HCT116 (cell line): ENCODE results near the gene SYNPR. TPM values are rescaled to one million over a fixed set of nuclear protein-coding genes. Genes with fewer than 3 reads are reported as not detected.
"Not testable (repeated sequence)": the region's sequence is repeated elsewhere in the genome, so short reads cannot be mapped to it uniquely, and the experiment has no call there.

Source experiments
- ATAC-seq: fragments of 200-7000 bp; cut with Tn5 transposase; 2 replicates; pipeline ENCODE4 v1.9.1; 2020; ENCODE audit warnings: mild to moderate bottlenecking, moderate library complexity
- BruUV-seq: library from RNA; stranded (reverse); fragments of 400-500 nt; replicated peaks from 2 replicates; lab custom pipeline; 2021; lab: Mats Ljungman, UMichigan
- CTCF ChIA-PET: fragments of 300-600 bp; sonication (Branson Sonifier 250); formaldehyde crosslinking; loops from one replicate; lab custom pipeline; 2021; ENCODE audit warnings: antibody characterized with exemption; lab: Charles Lee
- POLR2A ChIA-PET: fragments of 300-600, 350-600 bp; sonication (Branson Sonifier 250); formaldehyde crosslinking; loops from one replicate; lab custom pipeline; 2021; ENCODE audit warnings: antibody characterized with exemption; lab: Charles Lee
- RAD21 ChIA-PET, 2 experiments: fragments of 300-600 bp; sonication (Branson Sonifier 250); formaldehyde crosslinking; loops; one replicate each; lab custom pipeline; 2023; ENCODE audit warnings: low total read pairs in 2 of 2; ENCODE audit not compliant: uncharacterized antibody in 2 of 2, unreplicated experiment in 2 of 2, low non-redundant PET in 1 of 2; lab: Charles Lee
- DNase-seq: peaks from one replicate; pipeline ENCODE4 v3.0.0-alpha.2; 2010; ENCODE audit warnings: low read depth, low spot score
- H2AFZ ChIP-seq: fragments of 200-600 bp; shearing (Covaris generic), sonication (generic); 2 replicates; pipeline ENCODE4 v1.6.1; 2017; ENCODE audit warnings: low read depth, mixed run types, mixed read lengths, antibody characterized with exemption, low read length; ENCODE audit not compliant: poor library complexity, severe bottlenecking
- H3K27ac ChIP-seq: 2 replicates; pipeline ENCODE4 v1.5.1; 2012; ENCODE audit warnings: low read depth, low read length
- H3K27me3 ChIP-seq: fragments of 200-600 bp; sonication (generic); 2 replicates; pipeline ENCODE4 v1.6.1; 2016; ENCODE audit warnings: mixed run types, low read length, mixed read lengths; ENCODE audit not compliant: insufficient read depth
- H3K36me3 ChIP-seq, 2 experiments: fragments of 200-500 bp in 1 of 2; fragments of 200-600 bp in 1 of 2; sonication (Bioruptor generic) in 1 of 2; sonication (generic) in 1 of 2; 2 replicates each; pipeline versions ENCODE4 v1.5.1 to v1.6.1; 2014 to 2016; ENCODE audit warnings: low read length in 2 of 2, inconsistent platforms in 1 of 2, mixed read lengths in 1 of 2, mixed run types in 1 of 2; ENCODE audit not compliant: insufficient read depth in 2 of 2, control insufficient read depth in 1 of 2
- H3K4me1 ChIP-seq, 2 experiments: fragments of 200-600 bp in 1 of 2; sonication (generic) in 1 of 2; 2 replicates each; pipeline versions ENCODE4 v1.5.1 to v1.6.1; 2012 to 2017; ENCODE audit warnings: low read length in 2 of 2, inconsistent platforms in 1 of 2, mild to moderate bottlenecking in 1 of 2, mixed read lengths in 1 of 2, mixed run types in 1 of 2, moderate library complexity in 1 of 2; ENCODE audit not compliant: insufficient read depth in 2 of 2, control insufficient read depth in 1 of 2
- H3K4me2 ChIP-seq: fragments of 200-600 bp; sonication (generic); 2 replicates; pipeline ENCODE4 v1.6.1; 2017; ENCODE audit warnings: mixed run types, low read length, mixed read lengths
- H3K4me3 ChIP-seq, 2 experiments: fragments of 200-600 bp in 1 of 2; sonication (generic) in 1 of 2; replicated peaks in 1 of 2; 2 replicates each; pipeline ENCODE4 v1.5.1; 2011 to 2016; ENCODE audit warnings: low read length in 2 of 2, control low read depth in 1 of 2, low read depth in 1 of 2, mild to moderate bottlenecking in 1 of 2, mixed read lengths in 1 of 2, mixed run types in 1 of 2
- H3K79me2 ChIP-seq: fragments of 200-600 bp; sonication (generic); 2 replicates; pipeline ENCODE4 v1.6.1; 2017; ENCODE audit warnings: mild to moderate bottlenecking, mixed run types, low read length, moderate library complexity, mixed read lengths; ENCODE audit not compliant: insufficient read depth
- H3K9ac ChIP-seq: fragments of 200-600 bp; sonication (generic); 2 replicates; pipeline ENCODE4 v1.6.1; 2016; ENCODE audit warnings: low read length, mixed read lengths
- H3K9me2 ChIP-seq: fragments of 200-600 bp; sonication (generic), shearing (Covaris generic); 2 replicates; pipeline ENCODE4 v1.6.1; 2017; ENCODE audit warnings: mixed run types, mild to moderate bottlenecking, moderate library complexity; ENCODE audit not compliant: insufficient read depth
- H3K9me3 ChIP-seq, 2 experiments: fragments of 200-500 bp in 1 of 2; fragments of 200-600 bp in 1 of 2; sonication (Bioruptor generic) in 1 of 2; sonication (generic) in 1 of 2; 2 replicates each; pipeline ENCODE4 v1.6.1; 2014 to 2017; ENCODE audit warnings: low read length in 2 of 2, mixed read lengths in 2 of 2, inconsistent platforms in 1 of 2, low read depth in 1 of 2, mild to moderate bottlenecking in 1 of 2, mixed run types in 1 of 2, moderate library complexity in 1 of 2; ENCODE audit not compliant: control insufficient read depth in 1 of 2, insufficient read depth in 1 of 2
- H4K20me1 ChIP-seq: fragments of 200-600 bp; sonication (generic), shearing (Covaris generic); 2 replicates; pipeline ENCODE4 v1.6.1; 2017; ENCODE audit warnings: mixed run types, mild to moderate bottlenecking, moderate library complexity; ENCODE audit not compliant: insufficient read depth
- CEBPB ChIP-seq: IDR thresholded peaks from 2 replicates; pipeline ENCODE4 v1.6.1; 2012; ENCODE audit warnings: low read depth
- EZH2 ChIP-seq: fragments of 200-600 bp; sonication (generic); IDR thresholded peaks from 2 replicates; pipeline ENCODE4 v1.6.1; 2017; ENCODE audit warnings: antibody characterized with exemption, mixed run types
- FOSL1 ChIP-seq: IDR thresholded peaks from 2 replicates; pipeline ENCODE4 v1.6.1; 2012; ENCODE audit warnings: low read depth
- POLR2A ChIP-seq: IDR thresholded peaks from 2 replicates; pipeline ENCODE4 v1.7.0; 2011; ENCODE audit warnings: borderline replicate concordance; ENCODE audit not compliant: insufficient read depth, insufficient read length; ENCODE audit errors: extremely low read depth
- POLR2AphosphoS5 ChIP-seq: IDR thresholded peaks from 2 replicates; pipeline ENCODE4 v1.6.1; 2011; ENCODE audit warnings: mild to moderate bottlenecking, low read depth, low read length, moderate library complexity
- SIN3A ChIP-seq: IDR thresholded peaks from 2 replicates; pipeline ENCODE4 v1.6.1; 2012; ENCODE audit warnings: low read depth
- SP1 ChIP-seq: IDR thresholded peaks from 2 replicates; pipeline ENCODE4 v1.6.1; 2012; ENCODE audit warnings: low read depth
- YY1 ChIP-seq: IDR thresholded peaks from 2 replicates; pipeline ENCODE4 v1.6.1; 2011; ENCODE audit warnings: low read length, low read depth, moderate library complexity, mild to moderate bottlenecking; ENCODE audit not compliant: insufficient replicate concordance; ENCODE audit errors: extremely low read depth
- ZFX ChIP-seq: fragments of 450-650 bp; IDR thresholded peaks from 2 replicates; pipeline ENCODE4 v1.6.1; 2017
- intact Hi-C: fragments of 100-400 bp; cut with micrococcal nuclease; formaldehyde crosslinking; loops from 2 replicates; pipeline ENCODE4 v1.10.0; 2022
- total RNA-seq: library from RNA; stranded (reverse); gene quantifications from one replicate; pipeline ENCODE4 v1.2.1, GENCODE V29; 2021; ENCODE audit not compliant: unreplicated experiment
- TF ChIP-seq, protein P1 (sequence below), 3 experiments: fragments of 200-600 bp in 1 of 3; sonication (generic) in 1 of 3; IDR thresholded peaks in 2 of 3; conservative IDR thresholded peaks in 1 of 3; 2 replicates each; pipeline ENCODE4 v1.5.1; 2012 to 2017; ENCODE audit warnings: low read depth in 2 of 3, low read length in 2 of 3, antibody characterized with exemption in 1 of 3, borderline replicate concordance in 1 of 3, control low read depth in 1 of 3, mild to moderate bottlenecking in 1 of 3, mixed read lengths in 1 of 3, mixed run types in 1 of 3, moderate library complexity in 1 of 3; ENCODE audit not compliant: insufficient read depth in 1 of 3
- TF ChIP-seq, protein P2 (sequence below): IDR thresholded peaks from 2 replicates; pipeline ENCODE4 v1.6.1; 2012; ENCODE audit warnings: low read depth

The SYNPR gene
- total RNA-seq, 1 experiment from 2014 or later: not detected

DNA sequence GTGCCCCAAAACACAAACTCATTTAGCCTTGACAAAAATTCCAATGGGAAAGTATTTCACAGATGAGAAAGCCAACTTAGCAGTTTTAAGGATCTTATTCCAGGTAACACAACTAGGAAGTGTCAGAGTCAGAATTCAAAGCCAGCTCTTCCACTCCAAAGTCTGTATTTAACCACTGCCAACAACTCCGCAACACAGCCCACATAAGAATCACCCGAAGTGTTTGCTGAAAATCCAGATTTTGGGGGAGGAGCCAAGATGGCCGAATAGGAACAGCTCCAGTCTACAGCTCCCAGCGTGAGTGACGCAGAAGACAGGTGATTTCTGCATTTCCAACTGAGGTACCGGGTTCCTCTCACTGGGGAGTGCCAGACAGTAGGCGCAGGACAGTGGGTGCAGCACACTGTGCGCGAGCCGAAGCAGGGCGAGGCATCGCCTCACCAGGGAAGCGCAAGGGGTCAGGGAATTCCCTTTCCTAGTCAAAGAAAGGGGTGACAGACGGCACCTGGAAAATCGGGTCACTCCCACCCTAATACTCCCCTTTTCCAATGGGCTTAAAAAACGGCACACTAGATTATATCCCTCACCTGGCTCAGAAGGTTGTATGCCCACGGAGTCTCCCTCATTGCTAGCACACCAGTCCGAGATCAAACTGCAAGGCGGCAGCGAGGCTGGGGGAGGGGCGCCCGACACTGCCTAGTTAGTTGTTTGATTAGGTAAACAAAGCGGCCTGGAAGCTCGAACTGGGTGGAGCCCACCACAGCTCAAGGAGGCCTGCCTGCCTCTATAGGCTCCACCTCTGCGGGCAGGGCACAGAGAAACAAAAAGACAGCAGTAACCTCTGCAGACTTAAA is 367.0 kb downstream of the SYNPR start:
- H3K27ac ChIP-seq, DNase-seq, CTCF ChIA-PET, ATAC-seq, BruUV-seq, H3K4me3 ChIP-seq, intact Hi-C loops, POLR2A ChIA-PET, H3K9me3 ChIP-seq, H3K4me2 ChIP-seq, H2AFZ ChIP-seq, H3K4me1 ChIP-seq, H4K20me1 ChIP-seq, H3K79me2 ChIP-seq, H3K36me3 ChIP-seq, H3K9ac ChIP-seq, RAD21 ChIA-PET, H3K9me2 ChIP-seq: not testable (repeated sequence)
- H3K27me3 ChIP-seq: peaks cover 11% of the 10 kb centered on the region

DNA sequence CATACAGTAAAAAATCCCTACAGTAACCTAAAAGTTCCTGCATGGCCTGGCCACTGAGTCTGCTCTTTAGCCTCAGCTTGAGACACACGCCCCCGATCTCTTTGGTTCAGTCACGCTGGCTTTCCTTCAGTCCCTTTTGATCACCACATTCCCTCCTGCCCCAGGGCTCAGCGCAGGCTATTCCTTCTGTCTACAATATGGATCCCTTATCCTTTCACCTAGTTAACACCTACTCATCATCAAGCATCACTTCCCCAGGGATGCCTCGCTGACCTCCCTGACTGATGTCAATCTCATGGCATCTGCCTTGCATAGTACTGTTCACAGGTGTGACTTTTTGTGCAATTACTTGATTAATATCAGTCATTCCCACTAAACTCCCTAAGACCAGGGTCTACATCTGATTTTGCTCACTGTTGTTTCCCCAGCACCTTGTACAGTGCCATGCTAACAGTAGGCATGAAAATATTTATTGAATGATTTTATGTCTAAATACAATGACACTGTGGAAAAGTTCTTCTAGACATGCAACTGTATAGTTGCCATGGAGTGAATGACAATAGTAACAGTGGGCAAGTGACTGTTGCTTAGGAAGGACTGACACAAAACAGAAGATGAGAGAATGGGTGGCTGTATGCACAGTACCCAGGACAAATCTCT is 374.1 kb downstream of the SYNPR start, which contains the start of gene SNTN:
TSS of gene SNTN (plus strand) at position 610 of the 660 bp plus-strand sequence. CDS start at position 623, 13 bp downstream.
- Histone ChIP-seq H3K27me3 (no peaks in the 10 kb centered on the region; the same call in 1 of the 2 replicates), H3K36me3 (no peaks in the 10 kb centered on the region), H3K4me2 (no peak within 1 kb of the TSS), H3K4me3 (no peak within 1 kb of the TSS), H3K9ac (no peak within 1 kb of the TSS), H4K20me1 (no peaks in the 10 kb centered on the region), H3K27ac (no peak within 1 kb of the TSS), H3K4me1 (no peaks in the 10 kb centered on the region), H3K79me2 (no peaks in the 10 kb centered on the region), H3K9me2 (no peaks in the 10 kb centered on the region), H2AFZ (no peak within 1 kb of the TSS), H3K9me3 (no peaks in the 10 kb centered on the region)
- ChIA-PET POLR2A (no interaction called here), CTCF (no interaction called here), RAD21 (no interaction called here)
- intact Hi-C loops: no loop called here
- DNase-seq (no peak), ATAC-seq (no peak)
- no TSS peak for BruUV-seq
- no peak for TF ChIP-seq YY1
- no peak for TF ChIP-seq FOSL1
- TF ChIP-seq POLR2A: no peak
- no peak for TF ChIP-seq SP1
- TF ChIP-seq, protein P1, sequence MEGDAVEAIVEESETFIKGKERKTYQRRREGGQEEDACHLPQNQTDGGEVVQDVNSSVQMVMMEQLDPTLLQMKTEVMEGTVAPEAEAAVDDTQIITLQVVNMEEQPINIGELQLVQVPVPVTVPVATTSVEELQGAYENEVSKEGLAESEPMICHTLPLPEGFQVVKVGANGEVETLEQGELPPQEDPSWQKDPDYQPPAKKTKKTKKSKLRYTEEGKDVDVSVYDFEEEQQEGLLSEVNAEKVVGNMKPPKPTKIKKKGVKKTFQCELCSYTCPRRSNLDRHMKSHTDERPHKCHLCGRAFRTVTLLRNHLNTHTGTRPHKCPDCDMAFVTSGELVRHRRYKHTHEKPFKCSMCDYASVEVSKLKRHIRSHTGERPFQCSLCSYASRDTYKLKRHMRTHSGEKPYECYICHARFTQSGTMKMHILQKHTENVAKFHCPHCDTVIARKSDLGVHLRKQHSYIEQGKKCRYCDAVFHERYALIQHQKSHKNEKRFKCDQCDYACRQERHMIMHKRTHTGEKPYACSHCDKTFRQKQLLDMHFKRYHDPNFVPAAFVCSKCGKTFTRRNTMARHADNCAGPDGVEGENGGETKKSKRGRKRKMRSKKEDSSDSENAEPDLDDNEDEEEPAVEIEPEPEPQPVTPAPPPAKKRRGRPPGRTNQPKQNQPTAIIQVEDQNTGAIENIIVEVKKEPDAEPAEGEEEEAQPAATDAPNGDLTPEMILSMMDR (IDR thresholded peaks at IDR 0.05 in 2 of 3, conservative IDR thresholded peaks at IDR 0.05 in 1 of 3; ENCODE audit: borderline replicate concordance in 1 of 3, insufficient read depth in 1 of 3, low read depth in 2 of 3, low read length in 2 of 3): no peak
- TF ChIP-seq ZFX: no peak
- no peak for TF ChIP-seq CEBPB
- no peak for TF ChIP-seq POLR2AphosphoS5
- TF ChIP-seq, protein P2, sequence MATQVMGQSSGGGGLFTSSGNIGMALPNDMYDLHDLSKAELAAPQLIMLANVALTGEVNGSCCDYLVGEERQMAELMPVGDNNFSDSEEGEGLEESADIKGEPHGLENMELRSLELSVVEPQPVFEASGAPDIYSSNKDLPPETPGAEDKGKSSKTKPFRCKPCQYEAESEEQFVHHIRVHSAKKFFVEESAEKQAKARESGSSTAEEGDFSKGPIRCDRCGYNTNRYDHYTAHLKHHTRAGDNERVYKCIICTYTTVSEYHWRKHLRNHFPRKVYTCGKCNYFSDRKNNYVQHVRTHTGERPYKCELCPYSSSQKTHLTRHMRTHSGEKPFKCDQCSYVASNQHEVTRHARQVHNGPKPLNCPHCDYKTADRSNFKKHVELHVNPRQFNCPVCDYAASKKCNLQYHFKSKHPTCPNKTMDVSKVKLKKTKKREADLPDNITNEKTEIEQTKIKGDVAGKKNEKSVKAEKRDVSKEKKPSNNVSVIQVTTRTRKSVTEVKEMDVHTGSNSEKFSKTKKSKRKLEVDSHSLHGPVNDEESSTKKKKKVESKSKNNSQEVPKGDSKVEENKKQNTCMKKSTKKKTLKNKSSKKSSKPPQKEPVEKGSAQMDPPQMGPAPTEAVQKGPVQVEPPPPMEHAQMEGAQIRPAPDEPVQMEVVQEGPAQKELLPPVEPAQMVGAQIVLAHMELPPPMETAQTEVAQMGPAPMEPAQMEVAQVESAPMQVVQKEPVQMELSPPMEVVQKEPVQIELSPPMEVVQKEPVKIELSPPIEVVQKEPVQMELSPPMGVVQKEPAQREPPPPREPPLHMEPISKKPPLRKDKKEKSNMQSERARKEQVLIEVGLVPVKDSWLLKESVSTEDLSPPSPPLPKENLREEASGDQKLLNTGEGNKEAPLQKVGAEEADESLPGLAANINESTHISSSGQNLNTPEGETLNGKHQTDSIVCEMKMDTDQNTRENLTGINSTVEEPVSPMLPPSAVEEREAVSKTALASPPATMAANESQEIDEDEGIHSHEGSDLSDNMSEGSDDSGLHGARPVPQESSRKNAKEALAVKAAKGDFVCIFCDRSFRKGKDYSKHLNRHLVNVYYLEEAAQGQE: no peak
- no peak for TF ChIP-seq EZH2
- TF ChIP-seq SIN3A: no peak
